Activated CD8-positive, alpha-beta memory T cell treated with anti-CD3 and anti-CD28 coated beads for 24 hours (primary cell): ENCODE results near the gene SUPT6H.
"Not testable (repeated sequence)": the region's sequence is repeated elsewhere in the genome, so short reads cannot be mapped to it uniquely, and the experiment has no call there.

ENCODE experiments used
- DNase-seq: peaks from one replicate; pipeline ENCODE4 v3.0.0-alpha.2; 2020

SUPT6H gene

GRCh38 chr17:28722417-28723158 is 60.6 kb downstream of the SUPT6H start:
- no peak for DNase-seq

DNA sequence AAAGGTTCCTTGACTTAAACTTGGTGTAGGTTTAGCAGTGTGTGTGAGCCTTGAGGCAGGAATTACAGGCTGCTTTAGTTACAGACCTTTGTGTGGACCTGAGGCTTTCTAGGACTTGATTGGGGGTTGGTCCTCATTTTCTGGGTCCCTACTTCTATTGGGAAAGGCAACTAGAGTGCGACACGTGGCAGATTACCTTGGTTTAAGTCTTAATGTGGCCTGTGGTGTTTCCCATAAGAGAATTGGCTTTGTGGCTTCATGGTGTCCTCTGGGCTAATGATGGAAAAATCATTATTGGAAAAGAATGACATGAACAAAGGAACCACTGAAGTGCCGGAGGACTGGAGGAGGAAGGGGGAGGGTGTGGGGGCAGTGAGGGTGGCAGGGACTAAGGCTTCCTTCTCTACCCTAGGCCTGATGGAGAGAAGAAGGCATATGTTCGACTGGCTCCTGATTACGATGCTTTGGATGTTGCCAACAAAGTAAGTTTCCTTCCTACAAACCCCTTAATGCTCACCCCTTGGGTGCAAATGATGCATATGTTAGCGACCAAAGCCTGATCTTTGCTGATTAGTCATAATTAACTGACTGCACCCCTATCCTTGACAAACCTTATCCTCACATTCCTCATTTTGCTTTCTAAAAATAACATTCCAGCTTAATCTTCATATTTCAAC is 61.3 kb downstream of the SUPT6H start:
- no peak for DNase-seq

GRCh38 chr17:28723836-28724499 is 62.0 kb downstream of the SUPT6H start:
- DNase-seq: not testable (repeated sequence)

GRCh38 chr17:28724500-28725165 is 62.6 kb downstream of the SUPT6H start:
- DNase-seq: peak; percentile 73

DNA sequence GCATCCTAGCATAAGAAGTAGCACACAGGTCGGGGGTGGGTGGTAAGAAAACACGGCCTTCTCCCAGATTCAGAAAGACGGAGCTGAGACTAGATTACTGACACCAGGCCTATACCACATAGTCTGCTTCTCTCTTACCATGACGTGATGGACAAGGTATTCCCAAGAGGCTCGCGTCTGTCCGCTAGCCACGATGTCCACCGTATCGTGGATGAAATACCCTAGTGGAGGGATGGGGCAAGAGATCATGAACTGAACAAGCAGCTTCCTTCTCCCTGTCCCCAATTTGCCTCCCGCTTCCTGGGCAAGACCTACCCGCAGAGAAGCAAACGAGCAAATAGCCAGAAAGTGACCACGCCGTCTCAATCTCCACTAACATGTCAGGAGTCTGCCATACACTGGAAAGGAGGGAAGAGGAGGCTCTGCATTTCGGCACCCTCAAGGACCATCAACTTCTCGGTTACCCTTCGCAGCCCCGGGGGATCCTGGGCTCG is 63.2 kb downstream of the SUPT6H start:
- DNase-seq: no peak

DNA sequence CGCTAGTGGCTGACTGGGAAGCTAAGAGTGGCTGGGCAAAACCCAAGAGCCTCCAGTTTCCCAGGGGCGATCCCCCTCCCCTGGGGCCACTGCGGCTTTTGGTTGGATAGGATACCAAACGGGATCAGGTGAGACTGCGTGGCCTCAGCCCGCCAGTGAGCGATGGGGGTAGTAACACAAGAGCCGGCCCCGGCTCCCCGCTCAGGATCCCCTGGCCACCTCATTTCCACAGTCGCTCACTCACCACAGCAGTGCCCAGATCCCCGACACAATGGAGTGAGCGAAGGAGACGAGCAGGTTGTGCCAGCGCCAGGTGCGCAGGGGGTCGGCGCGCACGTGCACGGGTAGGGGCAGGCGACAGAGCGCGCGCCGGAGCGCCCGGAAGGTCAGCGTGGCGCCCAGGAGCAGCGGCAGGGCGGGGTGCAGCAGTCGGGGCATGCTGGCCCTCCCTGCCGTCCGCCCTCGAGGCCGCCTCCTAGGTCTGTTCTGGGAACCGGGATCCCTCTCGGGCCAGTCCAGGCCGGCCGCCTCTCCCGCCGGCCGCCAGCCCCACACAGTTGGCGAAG is 63.7 kb downstream of the SUPT6H start:
- DNase-seq: peak; percentile 94

GRCh38 chr17:28726226-28726626 is 64.2 kb downstream of the SUPT6H start, which contains the start of gene TLCD1:
Gene TLCD1 (minus strand): TSS chr17:28726233. CDS start chr17:28726097, 136 bp downstream.
- no peak for DNase-seq

GRCh38 chr17:28726627-28727491 is 64.9 kb downstream of the SUPT6H start:
- DNase-seq: peak; percentile 98

DNA sequence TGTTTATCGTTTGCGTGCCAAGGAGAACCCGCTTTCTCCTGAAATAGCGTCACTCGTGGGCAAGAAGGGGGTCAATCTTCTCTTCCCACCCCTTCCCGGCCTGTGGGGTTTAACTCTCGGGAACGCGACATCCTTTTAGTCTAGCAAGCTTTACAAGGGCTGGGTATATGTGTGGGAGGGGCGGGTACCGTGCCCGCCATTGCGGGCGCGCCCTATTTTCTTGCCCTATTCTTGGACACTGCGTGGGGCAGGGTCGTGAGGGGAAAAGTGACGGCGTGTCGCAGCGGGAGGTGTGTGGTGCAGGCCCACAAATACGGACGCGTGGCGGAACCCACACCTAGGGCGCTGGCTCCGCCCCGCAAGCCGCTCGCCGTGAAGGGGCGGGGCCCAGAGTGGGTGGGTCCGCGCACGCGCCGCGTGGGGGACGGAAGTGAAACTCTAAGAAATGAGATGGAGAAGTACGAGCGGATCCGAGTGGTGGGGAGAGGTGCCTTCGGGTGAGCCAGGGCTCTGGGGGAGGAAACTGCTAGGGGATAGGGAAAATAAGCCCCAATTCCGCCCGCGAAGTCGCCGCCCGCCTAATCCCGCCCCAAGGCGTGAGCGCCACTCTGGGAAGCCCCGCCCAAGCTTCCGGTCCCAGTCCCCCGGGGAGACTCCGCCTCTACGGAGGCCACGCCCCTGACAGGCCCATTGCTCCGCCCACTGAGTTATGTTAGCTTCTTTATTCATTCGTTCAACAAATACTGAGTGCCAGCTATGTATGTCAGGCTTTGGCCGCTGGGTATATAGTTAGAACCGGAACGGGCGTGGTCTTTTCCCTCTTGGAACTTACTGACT is 66.6 kb downstream of the SUPT6H start, which contains the start of gene NEK8:
Gene NEK8, plus strand, starts transcription at position 425 of the 837 bp plus-strand sequence. Its CDS starts 26 bp downstream, at position 451.
- peak; percentile 100 for DNase-seq

- no peak for DNase-seq
Measured at GRCh38 chr17:28729950-28730330, 67.9 kb downstream of the SUPT6H start.

DNA sequence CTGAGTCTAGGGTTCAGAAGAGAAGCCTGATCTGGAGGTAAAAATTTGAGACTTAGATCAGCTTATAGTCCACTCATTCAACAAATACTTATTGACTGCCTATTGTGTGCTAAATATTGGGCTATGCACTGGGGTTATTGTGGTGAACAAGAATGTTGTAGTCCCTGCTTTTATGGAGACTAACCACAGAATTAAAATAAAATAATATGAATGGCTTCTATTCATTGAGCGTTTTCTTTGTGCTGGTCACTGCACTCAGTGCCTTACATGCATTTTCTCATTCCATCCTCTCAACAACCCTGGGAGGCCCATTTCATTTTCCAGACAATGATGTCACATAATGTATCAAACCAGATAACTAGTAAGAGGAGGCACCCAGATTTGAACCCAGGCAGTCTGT is 71.3 kb downstream of the SUPT6H start:
- no peak for DNase-seq

DNA sequence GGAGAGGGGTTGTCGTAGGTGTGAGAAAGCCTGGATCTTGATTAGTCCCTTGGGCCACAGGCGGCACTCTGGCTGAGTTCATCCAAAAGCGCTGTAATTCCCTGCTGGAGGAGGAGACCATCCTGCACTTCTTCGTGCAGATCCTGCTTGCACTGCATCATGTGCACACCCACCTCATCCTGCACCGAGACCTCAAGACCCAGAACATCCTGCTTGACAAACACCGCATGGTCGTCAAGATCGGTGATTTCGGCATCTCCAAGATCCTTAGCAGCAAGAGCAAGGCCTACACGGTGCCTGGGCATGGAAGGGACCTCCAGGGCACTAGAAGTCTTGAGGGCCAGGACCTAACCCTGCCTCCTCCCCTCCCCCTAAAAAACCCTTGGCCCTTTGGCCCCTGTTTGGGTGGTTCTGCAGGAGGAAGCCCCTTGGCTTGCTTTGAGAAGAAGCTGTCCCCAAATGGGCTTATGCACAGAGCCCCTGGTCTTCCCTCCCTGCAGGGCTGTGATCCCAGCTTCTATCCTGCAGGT is 72.8 kb downstream of the SUPT6H start:
- no peak for DNase-seq

DNA sequence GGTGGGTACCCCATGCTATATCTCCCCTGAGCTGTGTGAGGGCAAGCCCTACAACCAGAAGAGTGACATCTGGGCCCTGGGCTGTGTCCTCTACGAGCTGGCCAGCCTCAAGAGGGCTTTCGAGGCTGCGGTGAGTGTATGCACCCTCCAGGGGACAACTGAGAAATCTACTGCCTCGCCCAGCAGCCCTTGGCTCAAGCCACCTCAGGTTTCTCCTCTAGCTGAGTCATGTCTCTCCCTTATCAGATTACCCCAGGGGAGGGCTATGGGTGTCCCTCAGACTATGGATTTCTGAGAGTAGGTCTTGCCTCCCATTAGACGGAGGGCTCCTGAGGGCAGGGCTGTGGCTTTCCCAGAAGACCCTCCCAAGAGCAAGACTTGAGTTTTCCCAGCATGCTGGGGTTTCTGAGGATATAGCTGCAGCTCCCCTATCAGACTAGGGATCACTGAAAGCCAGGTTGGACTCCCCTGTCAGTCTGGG is 73.3 kb downstream of the SUPT6H start:
- no peak for DNase-seq

DNA sequence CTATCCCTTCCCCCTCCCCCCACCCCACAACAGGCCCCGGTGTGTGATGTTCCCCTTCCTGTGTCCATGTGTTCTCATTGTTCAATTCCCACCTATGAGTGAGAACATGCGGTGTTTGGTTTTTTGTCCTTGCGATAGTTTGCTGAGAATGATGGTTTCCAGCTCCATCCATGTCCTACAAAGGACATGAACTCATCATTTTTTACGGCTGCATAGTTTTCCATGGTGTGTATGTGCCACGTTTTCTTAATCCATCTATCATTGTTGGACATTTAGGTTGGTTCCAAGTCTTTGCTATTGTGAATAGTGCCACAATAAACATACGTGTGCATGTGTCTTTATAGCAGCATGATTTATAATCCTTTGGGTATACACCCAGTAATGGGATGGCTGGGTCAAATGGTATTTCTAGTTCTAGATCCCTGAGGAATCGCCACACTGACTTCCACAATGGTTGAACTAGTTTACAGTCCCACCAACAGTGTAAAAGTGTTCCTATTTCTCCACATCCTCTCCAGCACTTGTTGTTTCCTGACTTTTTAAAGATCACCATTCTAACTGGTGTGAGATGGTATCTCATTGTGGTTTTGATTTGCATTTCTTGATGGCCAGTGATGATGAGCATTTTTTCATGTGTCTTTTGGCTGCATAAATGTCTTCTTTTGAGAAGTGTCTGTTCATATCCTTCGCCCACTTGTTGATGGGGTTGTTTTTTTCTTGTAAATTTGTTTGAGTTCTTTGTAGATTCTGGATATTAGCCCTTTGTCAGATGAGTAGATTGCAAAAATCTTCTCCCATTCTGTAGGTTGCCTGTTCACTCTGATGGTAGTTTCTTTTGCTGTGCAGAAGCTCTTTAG is 74.1 kb downstream of the SUPT6H start:
- DNase-seq: not testable (repeated sequence)

GRCh38 chr17:28737316-28737715 is 75.3 kb downstream of the SUPT6H start:
- DNase-seq: no peak

GRCh38 chr17:28737770-28738679 is 76.0 kb downstream of the SUPT6H start:
- DNase-seq: no peak

- DNase-seq: peak; percentile 77
Measured at GRCh38 chr17:28738680-28739384, 76.8 kb downstream of the SUPT6H start.
